NCI-H187 treated with DMSO at 0.1 percent for 48 hours (cell line): ENCODE measurements around the gene PLEKHA5.
"Not testable (repeated sequence)": the region's sequence is repeated elsewhere in the genome, so short reads cannot be mapped to it uniquely, and the experiment has no call there.

Source experiments
- DNase-seq: peaks from one replicate; lab custom pipeline; 2025; lab: John Stamatoyannopoulos, UW

PLEKHA5 gene

GRCh38 chr12:19410211-19410610, 280.7 kb downstream of the PLEKHA5 start:
- no peak for DNase-seq

- DNase-seq, result no peak
These were observed 281.2 kb downstream of the PLEKHA5 start for GRCh38 chr12:19410629-19411185.

- DNase-seq, result no peak
These were observed 282.0 kb downstream of the PLEKHA5 start for GRCh38 chr12:19411234-19412204.

- DNase-seq, result no peak
These were observed 283.3 kb downstream of the PLEKHA5 start for GRCh38 chr12:19412844-19413243.

- DNase-seq, result not testable (repeated sequence)
These were observed 284.0 kb downstream of the PLEKHA5 start for GRCh38 chr12:19413582-19413981.

GRCh38 chr12:19415563-19415962, 286.0 kb downstream of the PLEKHA5 start:
- DNase-seq, result no peak

GRCh38 chr12:19419086-19419485, 289.6 kb downstream of the PLEKHA5 start:
- DNase-seq, result no peak

GRCh38 chr12:19421503-19422282, 292.2 kb downstream of the PLEKHA5 start:
- no peak for DNase-seq

GRCh38 chr12:19423166-19423930, 293.8 kb downstream of the PLEKHA5 start:
- DNase-seq, result no peak
